ENCODE data around the gene RPRD1B. TPM values are rescaled to one million over a fixed set of nuclear protein-coding genes. Genes with fewer than 3 reads are reported as not detected.

Gene RPRD1B, protein sequence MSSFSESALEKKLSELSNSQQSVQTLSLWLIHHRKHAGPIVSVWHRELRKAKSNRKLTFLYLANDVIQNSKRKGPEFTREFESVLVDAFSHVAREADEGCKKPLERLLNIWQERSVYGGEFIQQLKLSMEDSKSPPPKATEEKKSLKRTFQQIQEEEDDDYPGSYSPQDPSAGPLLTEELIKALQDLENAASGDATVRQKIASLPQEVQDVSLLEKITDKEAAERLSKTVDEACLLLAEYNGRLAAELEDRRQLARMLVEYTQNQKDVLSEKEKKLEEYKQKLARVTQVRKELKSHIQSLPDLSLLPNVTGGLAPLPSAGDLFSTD
- 18.6 and 21.4 TPM in 2 replicates for total RNA-seq

DNA sequence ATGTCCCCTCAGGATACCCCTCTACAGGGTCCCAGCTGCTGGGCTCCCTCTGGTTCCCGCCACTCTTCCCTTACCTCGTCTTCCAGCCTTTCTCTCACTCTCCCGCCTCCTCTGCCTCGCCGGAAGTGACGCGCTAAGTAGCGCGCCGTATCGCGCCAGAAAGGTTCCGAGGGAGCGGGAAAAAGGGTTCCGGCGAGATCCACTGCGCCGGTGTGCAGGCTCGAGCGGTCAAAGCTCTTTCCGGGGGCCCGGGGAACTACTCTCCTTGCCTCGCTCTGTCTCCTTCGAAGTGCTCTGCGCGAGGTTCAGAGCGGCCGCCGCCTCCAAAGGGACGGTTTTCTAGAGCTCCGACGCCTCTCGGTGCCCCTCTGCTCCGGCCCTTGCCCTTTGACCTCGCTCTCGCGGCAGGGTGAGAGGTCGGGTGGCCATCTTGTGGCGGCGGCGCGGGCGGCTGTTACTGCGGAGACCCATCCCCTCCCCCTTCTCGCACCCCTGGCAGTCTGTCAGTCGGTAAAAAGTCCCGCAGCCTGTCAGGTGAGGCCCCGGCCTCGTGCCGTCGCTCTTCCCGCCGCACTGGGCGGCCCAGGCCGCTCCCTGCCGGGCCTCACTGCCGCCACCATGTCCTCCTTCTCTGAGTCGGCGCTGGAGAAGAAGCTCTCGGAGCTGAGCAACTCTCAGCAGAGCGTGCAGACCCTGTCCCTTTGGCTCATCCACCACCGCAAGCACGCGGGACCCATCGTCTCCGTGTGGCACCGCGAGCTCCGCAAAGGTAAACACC is at the start of gene RPRD1B, which contains the start of gene TTI1:
Gene RPRD1B (plus strand): TSS at position 417 of the 778 bp plus-strand sequence. CDS start 202 bp downstream, at position 619.
Gene TTI1 (minus strand): TSS at position 127 of the 778 bp plus-strand sequence. CDS start 19,640 bp downstream, outside the sequence.

Small RNAs within 50 kb of the gene (small RNA-seq; reads per million reads assigned to genes)
- gene RN7SL237P, result not detected

Other genes with a start within 250 kb of the RPRD1B start
- 0.29 and 0.33 TPM in 2 replicates for gene VSTM2L, start 130.6 kb upstream of the RPRD1B start, total RNA-seq
- 18.9 and 19.4 TPM in 2 replicates for gene TTI1, start 290 bp upstream of the RPRD1B start, total RNA-seq
- gene TGM2, start 131.5 kb downstream of the RPRD1B start, total RNA-seq, result 938 and 1,115 TPM in 2 replicates
- under 0.01 and 0.19 TPM in 2 replicates for gene KIAA1755, start 227.0 kb downstream of the RPRD1B start, total RNA-seq